Measurements from ENCODE around the gene TSPAN5.
A peak's percentile ranks its signal among the peaks of the same experiment; 100 is the strongest.

Gene TSPAN5

GRCh38 chr4:98657531-98658286 lies 702 bp downstream of the TSPAN5 start:
- TF ChIP-seq, protein P1, sequence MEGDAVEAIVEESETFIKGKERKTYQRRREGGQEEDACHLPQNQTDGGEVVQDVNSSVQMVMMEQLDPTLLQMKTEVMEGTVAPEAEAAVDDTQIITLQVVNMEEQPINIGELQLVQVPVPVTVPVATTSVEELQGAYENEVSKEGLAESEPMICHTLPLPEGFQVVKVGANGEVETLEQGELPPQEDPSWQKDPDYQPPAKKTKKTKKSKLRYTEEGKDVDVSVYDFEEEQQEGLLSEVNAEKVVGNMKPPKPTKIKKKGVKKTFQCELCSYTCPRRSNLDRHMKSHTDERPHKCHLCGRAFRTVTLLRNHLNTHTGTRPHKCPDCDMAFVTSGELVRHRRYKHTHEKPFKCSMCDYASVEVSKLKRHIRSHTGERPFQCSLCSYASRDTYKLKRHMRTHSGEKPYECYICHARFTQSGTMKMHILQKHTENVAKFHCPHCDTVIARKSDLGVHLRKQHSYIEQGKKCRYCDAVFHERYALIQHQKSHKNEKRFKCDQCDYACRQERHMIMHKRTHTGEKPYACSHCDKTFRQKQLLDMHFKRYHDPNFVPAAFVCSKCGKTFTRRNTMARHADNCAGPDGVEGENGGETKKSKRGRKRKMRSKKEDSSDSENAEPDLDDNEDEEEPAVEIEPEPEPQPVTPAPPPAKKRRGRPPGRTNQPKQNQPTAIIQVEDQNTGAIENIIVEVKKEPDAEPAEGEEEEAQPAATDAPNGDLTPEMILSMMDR (IDR thresholded peaks at IDR 0.05; ENCODE audit: low read depth, low read length) = no peak
- peak overlapping the region; percentile 76 to 78 for H3K4me3 ChIP-seq (replicated peaks in 1 of 2; ENCODE audit: low read depth in 2 of 2, low read length in 2 of 2)
- peak; percentile 73 to 75 for DNase-seq (ENCODE audit: low read depth in 2 of 2)

DNA sequence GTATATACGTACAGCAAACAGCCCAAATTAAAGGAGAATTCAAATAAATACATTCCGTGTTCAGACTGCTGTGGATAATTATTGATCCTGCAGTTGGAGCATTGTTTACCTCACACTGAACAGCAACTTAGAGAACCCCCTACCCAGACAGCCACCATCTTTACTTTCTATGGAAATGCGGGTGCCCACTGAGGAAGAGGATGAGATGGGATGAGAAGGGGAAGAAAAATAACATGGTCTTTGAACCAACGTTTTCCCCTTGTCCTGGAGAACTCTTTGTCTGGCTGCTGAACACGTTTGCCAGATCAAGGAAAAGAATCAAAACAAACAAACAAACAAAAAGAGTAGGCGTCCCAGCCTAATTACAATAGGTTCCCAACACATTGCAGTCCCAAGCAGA lies 1.5 kb downstream of the TSPAN5 start:
- TF ChIP-seq, protein P1 (IDR thresholded peaks at IDR 0.05; ENCODE audit: low read depth, low read length) = no peak
- no peak for DNase-seq (ENCODE audit: low read depth in 2 of 2)

DNA sequence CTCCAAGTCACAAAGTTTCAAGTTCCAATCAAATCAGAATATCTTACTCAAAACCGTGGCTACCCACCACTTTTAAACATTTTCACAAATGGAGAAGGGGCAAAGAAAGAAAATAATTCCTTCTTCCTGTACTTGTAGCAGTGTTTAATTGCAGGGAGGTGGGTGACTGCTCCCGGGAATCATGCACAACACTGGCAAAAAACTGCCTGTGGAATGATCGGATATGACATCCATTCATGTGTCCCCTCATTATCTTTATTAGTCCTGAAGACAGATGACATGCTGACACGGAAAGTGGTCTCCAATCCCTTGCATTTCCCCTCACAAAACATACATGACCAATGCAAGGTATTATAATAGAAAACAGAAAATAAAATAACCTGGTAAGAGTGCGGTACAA lies 2.0 kb downstream of the TSPAN5 start:
- TF ChIP-seq, protein P1 (IDR thresholded peaks at IDR 0.05; ENCODE audit: low read depth, low read length) = no peak
- H3K4me3 ChIP-seq (replicated peaks in 1 of 2; ENCODE audit: low read depth in 2 of 2, low read length in 2 of 2) = peak overlapping the region; percentile 76 to 78
- no peak for DNase-seq (ENCODE audit: low read depth in 2 of 2)

More for the DNA sequence above, 1.5 kb downstream of the TSPAN5 start:
- peak overlapping the region; percentile 76 to 78 for H3K4me3 ChIP-seq (replicated peaks in 1 of 2; ENCODE audit: low read depth in 2 of 2, low read length in 2 of 2)

GRCh38 chr4:98653890-98654867 lies 4.2 kb downstream of the TSPAN5 start:
- peak overlapping the region in 1 of 2 donors; percentile 15 for H3K4me3 ChIP-seq (replicated peaks in 1 of 2; ENCODE audit: low read depth in 2 of 2, low read length in 2 of 2)
- DNase-seq (ENCODE audit: low read depth in 2 of 2) = peak; percentile 88 to 95
- TF ChIP-seq, protein P1 (IDR thresholded peaks at IDR 0.05; ENCODE audit: low read depth, low read length) = no peak

DNA sequence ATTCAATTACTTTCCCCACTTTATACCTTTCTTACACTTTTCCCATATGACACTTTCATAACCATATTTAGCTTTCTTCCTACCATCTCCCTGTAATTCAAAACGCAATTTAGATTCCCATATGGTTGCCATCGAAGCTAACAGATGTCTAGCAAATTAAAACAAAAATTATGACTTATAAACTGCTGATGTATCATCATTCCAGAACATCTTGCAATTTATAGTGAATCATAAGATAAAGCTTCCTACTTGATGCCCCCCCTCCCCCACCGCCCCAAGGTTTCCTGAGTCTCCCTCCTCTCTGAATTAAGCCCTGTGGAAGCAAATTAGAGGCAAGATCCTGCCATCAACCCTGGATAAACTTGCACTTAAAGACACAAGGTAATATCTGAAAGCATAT lies 5.4 kb downstream of the TSPAN5 start:
- peak; percentile 55 to 83 for DNase-seq (ENCODE audit: low read depth in 2 of 2)
- H3K4me3 ChIP-seq (replicated peaks in 1 of 2; ENCODE audit: low read depth in 2 of 2, low read length in 2 of 2) = no peak overlapping the region
- TF ChIP-seq, protein P1 (IDR thresholded peaks at IDR 0.05; ENCODE audit: low read depth, low read length) = no peak

GRCh38 chr4:98648602-98649001 lies 9.8 kb downstream of the TSPAN5 start:
- DNase-seq (ENCODE audit: low read depth in 2 of 2) = peak; percentile 50 to 65
- no peak overlapping the region for H3K4me3 ChIP-seq (replicated peaks in 1 of 2; ENCODE audit: low read depth in 2 of 2, low read length in 2 of 2)
- TF ChIP-seq, protein P1 (IDR thresholded peaks at IDR 0.05; ENCODE audit: low read depth, low read length) = no peak

Measured in cardiac fibroblast (primary cell).